ENCODE data around the gene FSHB.

DNA sequence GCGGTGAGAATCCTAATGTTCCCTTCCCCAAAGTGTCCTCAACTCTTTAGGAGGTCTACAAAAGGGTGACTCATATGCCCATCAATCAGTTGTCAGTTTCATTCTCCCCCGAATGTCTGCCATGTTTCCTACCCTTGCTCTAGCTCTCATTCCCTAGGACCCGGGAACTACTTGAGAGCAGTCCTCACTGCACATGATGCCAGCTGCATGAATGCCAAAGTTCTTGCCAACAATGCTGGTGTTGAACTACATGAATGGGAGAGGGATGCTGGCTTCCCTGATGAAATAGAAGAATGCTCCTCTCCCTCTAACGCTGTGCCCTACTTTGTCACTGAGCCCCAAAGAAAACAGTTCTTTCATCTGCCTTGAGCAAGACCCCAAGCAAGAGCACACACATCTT is 12.5 kb upstream of the FSHB start:
- TF ChIP-seq, protein P1, sequence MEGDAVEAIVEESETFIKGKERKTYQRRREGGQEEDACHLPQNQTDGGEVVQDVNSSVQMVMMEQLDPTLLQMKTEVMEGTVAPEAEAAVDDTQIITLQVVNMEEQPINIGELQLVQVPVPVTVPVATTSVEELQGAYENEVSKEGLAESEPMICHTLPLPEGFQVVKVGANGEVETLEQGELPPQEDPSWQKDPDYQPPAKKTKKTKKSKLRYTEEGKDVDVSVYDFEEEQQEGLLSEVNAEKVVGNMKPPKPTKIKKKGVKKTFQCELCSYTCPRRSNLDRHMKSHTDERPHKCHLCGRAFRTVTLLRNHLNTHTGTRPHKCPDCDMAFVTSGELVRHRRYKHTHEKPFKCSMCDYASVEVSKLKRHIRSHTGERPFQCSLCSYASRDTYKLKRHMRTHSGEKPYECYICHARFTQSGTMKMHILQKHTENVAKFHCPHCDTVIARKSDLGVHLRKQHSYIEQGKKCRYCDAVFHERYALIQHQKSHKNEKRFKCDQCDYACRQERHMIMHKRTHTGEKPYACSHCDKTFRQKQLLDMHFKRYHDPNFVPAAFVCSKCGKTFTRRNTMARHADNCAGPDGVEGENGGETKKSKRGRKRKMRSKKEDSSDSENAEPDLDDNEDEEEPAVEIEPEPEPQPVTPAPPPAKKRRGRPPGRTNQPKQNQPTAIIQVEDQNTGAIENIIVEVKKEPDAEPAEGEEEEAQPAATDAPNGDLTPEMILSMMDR (IDR thresholded peaks at IDR 0.05): no peak
- TF ChIP-seq POLR2A (IDR thresholded peaks at IDR 0.05): no peak
